8988T (cell line): Measurements from ENCODE around the gene ASMTL.
"Not testable (repeated sequence)": the region's sequence is repeated elsewhere in the genome, so short reads cannot be mapped to it uniquely, and the experiment has no call there.

Source experiments
- DNase-seq: peaks from one replicate; pipeline ENCODE4 v3.0.0; 2011

ASMTL gene

GRCh38 chrX:1481636-1482529 lies 29.2 kb upstream of the ASMTL start:
- DNase-seq: no peak

DNA sequence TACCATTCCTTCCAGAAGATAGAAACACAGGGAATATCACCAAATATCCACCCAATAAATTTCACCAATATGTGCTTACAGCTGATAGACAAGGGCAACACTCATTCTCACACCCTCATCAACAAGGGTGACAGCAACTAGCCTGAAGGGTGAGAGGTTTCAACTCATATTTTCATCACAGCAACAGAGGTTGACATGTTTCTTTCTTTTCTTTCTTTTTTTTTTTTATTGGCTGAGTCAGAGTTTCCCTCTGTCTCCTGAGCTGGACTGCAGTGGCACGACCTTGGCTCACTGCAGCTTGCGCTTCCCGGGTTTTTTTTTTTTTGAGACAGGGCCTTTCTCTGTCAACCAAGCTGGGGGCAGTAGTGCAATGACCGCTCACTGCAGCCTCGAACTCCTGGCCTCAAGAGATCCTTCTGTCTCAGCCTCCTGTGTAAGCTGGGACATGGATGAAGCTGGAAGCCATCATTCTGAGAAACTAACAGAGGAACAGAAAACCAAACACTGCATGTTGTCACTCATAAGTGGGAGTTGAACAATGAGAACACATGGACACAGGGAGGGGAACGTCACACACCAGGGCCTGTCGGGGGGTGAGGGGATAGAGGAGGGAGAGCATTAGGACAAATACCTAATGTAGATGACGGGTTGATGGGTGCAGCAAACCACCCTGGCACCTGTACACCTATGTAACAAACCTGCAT lies 27.5 kb upstream of the ASMTL start:
- DNase-seq: no peak

GRCh38 chrX:1477801-1478458 lies 25.2 kb upstream of the ASMTL start:
- no peak for DNase-seq

DNA sequence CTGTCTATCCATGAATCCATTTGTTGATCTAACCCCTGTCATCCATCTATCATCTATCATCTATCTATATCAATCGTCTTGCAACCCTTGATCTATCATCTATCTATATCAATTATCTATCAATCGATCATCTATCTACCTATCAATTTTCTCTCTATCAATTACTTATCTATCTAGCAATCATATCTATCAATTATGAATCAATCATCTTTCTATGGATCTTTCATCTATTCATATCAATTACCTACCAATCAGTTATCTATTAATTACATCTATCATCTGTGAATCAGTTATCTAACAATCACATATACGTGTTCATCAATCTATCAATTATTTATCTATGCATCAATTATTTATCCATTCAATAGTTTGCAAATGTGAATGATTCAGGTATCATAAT lies 24.5 kb upstream of the ASMTL start:
- DNase-seq: no peak

GRCh38 chrX:1476682-1477081 lies 24.0 kb upstream of the ASMTL start:
- no peak for DNase-seq

DNA sequence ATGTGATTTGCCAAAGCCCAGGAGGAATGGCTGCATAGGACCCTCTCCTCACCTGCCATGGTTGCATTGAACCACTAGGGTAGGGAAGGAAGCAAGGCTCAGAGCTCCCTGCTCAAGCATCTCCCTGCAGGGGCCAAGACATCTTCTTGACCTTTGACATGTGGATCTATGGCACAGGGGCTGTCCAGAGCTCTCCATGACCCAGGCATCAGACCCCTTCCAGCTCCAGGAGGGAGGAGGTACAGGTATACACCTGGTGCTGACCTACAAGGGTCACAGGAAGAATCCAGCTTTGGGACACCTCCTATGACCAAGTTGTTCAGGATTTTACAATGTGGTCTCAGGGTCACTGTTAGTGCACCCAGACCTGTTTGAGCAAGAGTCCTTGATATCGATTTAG lies 23.2 kb upstream of the ASMTL start:
- no peak for DNase-seq

- DNase-seq: no peak
Measured at GRCh38 chrX:1475481-1475880, 22.8 kb upstream of the ASMTL start.

DNA sequence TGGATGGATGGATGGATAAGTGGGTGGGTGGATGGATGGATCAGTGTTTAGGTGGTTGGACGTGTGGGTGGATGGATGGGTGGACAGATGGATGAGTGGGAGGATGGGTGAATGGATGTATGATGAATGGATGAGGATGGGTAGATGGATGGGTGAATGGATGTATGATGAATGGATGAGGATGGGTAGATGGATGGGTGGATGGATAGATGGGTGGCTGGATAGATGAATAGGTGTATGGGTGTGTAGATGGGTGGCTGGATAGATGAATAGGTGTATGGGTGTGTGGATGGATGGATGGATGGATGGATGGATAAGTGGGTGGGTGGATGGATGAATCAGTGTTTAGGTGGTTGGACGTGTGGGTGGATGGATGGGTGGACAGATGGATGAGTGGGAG lies 21.9 kb upstream of the ASMTL start:
- DNase-seq: not testable (repeated sequence)

GRCh38 chrX:1472975-1473374 lies 20.3 kb upstream of the ASMTL start:
- DNase-seq: no peak

GRCh38 chrX:1468250-1468772 lies 15.6 kb upstream of the ASMTL start:
- DNase-seq: peak; percentile 93

DNA sequence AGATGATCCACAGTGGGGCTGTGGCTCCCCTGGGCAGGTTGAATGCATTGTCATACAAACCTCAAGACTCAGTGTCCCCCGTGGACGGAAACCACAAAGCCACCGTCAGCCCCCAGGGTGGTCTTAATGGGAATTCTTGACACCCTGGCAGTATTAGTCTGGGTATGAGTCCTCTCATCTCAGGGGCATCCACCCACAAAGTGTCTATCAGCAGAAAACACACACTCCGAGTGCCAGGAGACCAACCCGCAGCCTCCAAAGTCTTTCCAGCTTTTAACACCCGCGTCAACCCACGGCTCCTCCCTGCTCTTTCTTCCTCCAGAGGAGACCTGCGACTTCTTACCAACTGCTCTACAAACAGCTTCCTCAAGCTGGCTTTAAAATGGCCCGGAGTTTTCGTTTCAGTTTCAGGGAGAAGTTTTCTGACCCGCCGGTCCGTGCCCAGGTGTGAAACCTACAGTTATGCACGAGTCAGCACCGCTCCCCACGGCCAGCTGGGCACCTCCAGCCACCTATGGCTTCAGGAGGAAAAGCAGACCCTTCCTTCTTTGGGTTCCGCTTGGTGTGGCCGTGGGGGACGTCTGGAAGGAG lies 14.4 kb upstream of the ASMTL start:
- no peak for DNase-seq

- DNase-seq: no peak
Measured at GRCh38 chrX:1466232-1466661, 13.5 kb upstream of the ASMTL start.

GRCh38 chrX:1465286-1466231 lies 12.8 kb upstream of the ASMTL start:
- no peak for DNase-seq

DNA sequence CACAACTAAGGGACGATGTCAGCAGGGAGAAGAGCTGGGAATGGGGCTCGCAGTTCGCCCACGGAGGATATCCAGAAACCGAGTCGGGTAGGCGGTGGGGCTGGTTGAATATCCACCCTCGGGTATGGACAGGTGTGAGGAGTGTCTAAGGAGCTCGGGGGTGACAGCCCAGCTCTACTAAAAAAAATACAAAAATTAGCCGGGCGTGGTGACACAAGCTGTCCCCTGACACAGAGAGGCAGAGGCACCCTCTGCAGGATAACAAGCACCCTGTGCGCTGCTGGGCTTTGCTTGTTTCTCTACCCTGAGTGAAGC lies 12.2 kb upstream of the ASMTL start:
- no peak for DNase-seq

- no peak for DNase-seq
Measured at GRCh38 chrX:1464041-1464970, 11.6 kb upstream of the ASMTL start.

DNA sequence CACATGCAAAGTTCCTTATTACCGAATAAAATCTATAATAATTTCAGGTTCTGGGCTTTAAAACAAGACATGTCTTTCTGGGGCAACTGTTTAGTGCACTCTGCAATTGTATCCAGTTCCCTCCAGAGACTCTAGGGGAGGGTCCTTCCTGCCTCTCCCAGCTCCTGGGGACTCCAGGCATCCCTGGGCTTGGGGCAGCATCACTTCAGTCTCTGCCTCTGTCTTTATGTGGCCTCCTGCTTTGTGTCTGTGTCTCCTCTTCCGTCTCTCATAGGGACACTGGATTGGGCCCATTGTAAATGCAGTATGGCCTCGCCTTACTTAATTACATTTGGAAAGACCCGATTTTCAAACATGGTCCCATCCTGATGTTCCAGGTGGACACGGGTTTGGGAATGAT lies 10.9 kb upstream of the ASMTL start:
- no peak for DNase-seq

DNA sequence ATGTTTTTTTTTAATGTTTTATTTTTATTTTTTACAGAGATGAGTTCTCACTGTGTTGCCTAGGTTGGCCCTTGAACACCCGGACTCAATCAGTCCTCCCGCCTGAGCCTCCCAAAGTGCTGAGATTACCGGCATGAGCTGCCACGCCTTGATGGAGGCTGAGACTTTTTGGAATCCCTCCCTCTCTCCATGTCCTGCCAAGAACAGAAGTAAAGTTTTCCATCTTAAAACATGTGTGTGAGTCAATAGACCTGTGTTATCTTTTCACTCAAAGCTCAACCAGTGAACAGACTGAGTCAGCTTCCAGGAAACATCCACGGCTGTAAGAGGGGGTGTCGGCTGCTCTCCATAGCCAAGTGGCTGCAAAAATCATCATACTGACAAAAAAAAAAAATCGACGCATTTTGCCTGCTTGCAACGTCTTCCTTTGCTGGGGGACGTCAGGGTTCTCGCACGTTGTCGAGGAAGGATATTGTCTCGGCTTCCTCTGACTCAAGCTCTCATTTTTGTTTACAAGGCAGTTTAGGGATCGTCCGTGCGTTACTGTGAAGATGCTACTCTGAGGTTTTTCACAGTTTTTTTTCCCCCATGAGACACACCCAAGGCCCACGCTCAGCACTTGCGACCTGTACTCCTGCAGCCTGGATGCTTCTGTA lies 10.0 kb upstream of the ASMTL start:
- peak; percentile 54 for DNase-seq

- no peak for DNase-seq
Measured at GRCh38 chrX:1462110-1462509, 9.4 kb upstream of the ASMTL start.

GRCh38 chrX:1455948-1456280 lies 3.2 kb upstream of the ASMTL start:
- no peak for DNase-seq

- peak; percentile 89 for DNase-seq
Measured at GRCh38 chrX:1453951-1454785, 1.5 kb upstream of the ASMTL start.
